ENCODE measurements around the gene CDH4. TPM values are rescaled to one million over a fixed set of nuclear protein-coding genes. Genes with fewer than 3 reads are reported as not detected.

Gene CDH4
- total and polyA plus RNA-seq, 2 donors (not counting 1 experiment from before 2014, with no cell fraction given): not detected

- Histone ChIP-seq H3K4me3 (ENCODE audit: control extremely low read depth in 1 of 5, extremely low read depth in 1 of 5, insufficient read depth in 1 of 5, low read depth in 2 of 5, low read length in 4 of 5) (no peak overlapping the region), H3K79me2 (ENCODE audit: control insufficient read depth, insufficient read depth, low read length) (no peaks in the 10 kb centered on the region), H4K20me1 (ENCODE audit: control insufficient read depth, insufficient read depth, low read length, poor library complexity, severe bottlenecking) (no peaks in the 10 kb centered on the region), H2AFZ (ENCODE audit: insufficient read depth, low read depth, low read length, poor library complexity, severe bottlenecking) (no peak overlapping the region), H3K27ac (ENCODE audit: low read length in 2 of 2) (no peak overlapping the region), H3K36me3 (replicated peaks in 1 of 2; ENCODE audit: control extremely low read depth in 1 of 2, control insufficient read depth in 1 of 2, extremely low read depth in 1 of 2, insufficient read depth in 2 of 2, low read length in 1 of 2) (no peaks in the 10 kb centered on the region), H3K27me3 (replicated peaks in 1 of 4; ENCODE audit: control extremely low read depth in 1 of 4, control insufficient read depth in 3 of 4, insufficient read depth in 4 of 4, low read length in 3 of 4) (no peaks in the 10 kb centered on the region), H3K9ac (ENCODE audit: low read length) (no peak overlapping the region), H3K4me1 (ENCODE audit: control insufficient read depth in 2 of 2, insufficient read depth in 2 of 2, low read length in 2 of 2) (no peaks in the 10 kb centered on the region), H3K4me2 (replicated peaks; ENCODE audit: low read depth, low read length, poor library complexity, severe bottlenecking) (no peak overlapping the region), H3K9me3 (ENCODE audit: control extremely low read depth in 1 of 3, control insufficient read depth in 2 of 3, insufficient read depth in 1 of 3, low read length in 2 of 3) (peaks cover 0 to 32% (median 0%) of the 10 kb centered on the region in 3 donors)
- ChIA-PET POLR2A (no interaction called here), CTCF (no interaction called here)
- intact Hi-C loops (cut with micrococcal nuclease): no loop called here
- Mint-ChIP-seq H3K27me3 (no peaks in the 10 kb centered on the region), H3K4me1 (no peaks in the 10 kb centered on the region), H3K4me3 (no peak overlapping the region), H3K27ac (no peak overlapping the region), H3K9me3 (ENCODE audit: insufficient read depth) (peaks cover 4% of the 10 kb centered on the region)
- DNase-seq: no peak
- no peak for ATAC-seq (ENCODE audit: low read depth)
- WGBS (ENCODE audit: insufficient coverage): 96% methylated on average over 7 of the region's 7 CpGs
- no peak for TF ChIP-seq CTCF (IDR thresholded peaks at IDR 0.05)
- no peak for TF ChIP-seq EZH2 (IDR thresholded peaks at IDR 0.05; ENCODE audit: borderline replicate concordance, insufficient read depth, low read depth, low read length, poor library complexity, severe bottlenecking)
Measured at GRCh38 chr20:61439251-61439650, 187.2 kb downstream of the CDH4 start.

GRCh38 chr20:61440548-61441055 is 188.5 kb downstream of the CDH4 start:
- peaks cover 0 to 30% (median 0%) of the 10 kb centered on the region in 3 donors for H3K9me3 ChIP-seq (ENCODE audit: control extremely low read depth in 1 of 3, control insufficient read depth in 2 of 3, insufficient read depth in 1 of 3, low read length in 2 of 3)
- intact Hi-C loops (cut with micrococcal nuclease): no loop called here
- no peaks in the 10 kb centered on the region for H3K36me3 ChIP-seq (replicated peaks in 1 of 2; ENCODE audit: control extremely low read depth in 1 of 2, control insufficient read depth in 1 of 2, extremely low read depth in 1 of 2, insufficient read depth in 2 of 2, low read length in 1 of 2)
- Mint-ChIP-seq H3K27me3 (no peaks in the 10 kb centered on the region), H3K27ac (no peak overlapping the region), H3K4me1 (no peaks in the 10 kb centered on the region), H3K4me3 (no peak overlapping the region), H3K9me3 (ENCODE audit: insufficient read depth) (peaks cover 4% of the 10 kb centered on the region)
- TF ChIP-seq EZH2 (IDR thresholded peaks at IDR 0.05; ENCODE audit: borderline replicate concordance, insufficient read depth, low read depth, low read length, poor library complexity, severe bottlenecking) (no peak), CTCF (IDR thresholded peaks at IDR 0.05) (no peak)
- no peaks in the 10 kb centered on the region for H4K20me1 ChIP-seq (ENCODE audit: control insufficient read depth, insufficient read depth, low read length, poor library complexity, severe bottlenecking)
- ChIA-PET POLR2A (no interaction called here), CTCF (no interaction called here)
- no peak overlapping the region for H3K4me3 ChIP-seq (ENCODE audit: control extremely low read depth in 1 of 5, extremely low read depth in 1 of 5, insufficient read depth in 1 of 5, low read depth in 2 of 5, low read length in 4 of 5)
- H3K9ac ChIP-seq (ENCODE audit: low read length): no peak overlapping the region
- no peak overlapping the region for H3K27ac ChIP-seq (ENCODE audit: low read length in 2 of 2)
- WGBS (ENCODE audit: insufficient coverage): 87% methylated on average over 14 of the region's 14 CpGs
- ATAC-seq (ENCODE audit: low read depth) (no peak), DNase-seq (no peak)
- H3K79me2 ChIP-seq (ENCODE audit: control insufficient read depth, insufficient read depth, low read length): no peaks in the 10 kb centered on the region
- H3K27me3 ChIP-seq (replicated peaks in 1 of 4; ENCODE audit: control extremely low read depth in 1 of 4, control insufficient read depth in 3 of 4, insufficient read depth in 4 of 4, low read length in 3 of 4): no peaks in the 10 kb centered on the region
- H3K4me2 ChIP-seq (replicated peaks; ENCODE audit: low read depth, low read length, poor library complexity, severe bottlenecking): no peak overlapping the region
- H2AFZ ChIP-seq (ENCODE audit: insufficient read depth, low read depth, low read length, poor library complexity, severe bottlenecking): no peak overlapping the region
- H3K4me1 ChIP-seq (ENCODE audit: control insufficient read depth in 2 of 2, insufficient read depth in 2 of 2, low read length in 2 of 2): no peaks in the 10 kb centered on the region

Data from B cell (primary cell).